Ramos (cell line): ENCODE measurements around the gene LPIN1.

Source experiments
- in situ Hi-C: fragments of 300-500 bp; cut with MboI; formaldehyde crosslinking; loops from one replicate; pipeline ENCODE4 v1.14.3; 2022; ENCODE audit warnings: low sequenced_read_pairs; ENCODE audit not compliant: unreplicated experiment

The LPIN1 gene

DNA sequence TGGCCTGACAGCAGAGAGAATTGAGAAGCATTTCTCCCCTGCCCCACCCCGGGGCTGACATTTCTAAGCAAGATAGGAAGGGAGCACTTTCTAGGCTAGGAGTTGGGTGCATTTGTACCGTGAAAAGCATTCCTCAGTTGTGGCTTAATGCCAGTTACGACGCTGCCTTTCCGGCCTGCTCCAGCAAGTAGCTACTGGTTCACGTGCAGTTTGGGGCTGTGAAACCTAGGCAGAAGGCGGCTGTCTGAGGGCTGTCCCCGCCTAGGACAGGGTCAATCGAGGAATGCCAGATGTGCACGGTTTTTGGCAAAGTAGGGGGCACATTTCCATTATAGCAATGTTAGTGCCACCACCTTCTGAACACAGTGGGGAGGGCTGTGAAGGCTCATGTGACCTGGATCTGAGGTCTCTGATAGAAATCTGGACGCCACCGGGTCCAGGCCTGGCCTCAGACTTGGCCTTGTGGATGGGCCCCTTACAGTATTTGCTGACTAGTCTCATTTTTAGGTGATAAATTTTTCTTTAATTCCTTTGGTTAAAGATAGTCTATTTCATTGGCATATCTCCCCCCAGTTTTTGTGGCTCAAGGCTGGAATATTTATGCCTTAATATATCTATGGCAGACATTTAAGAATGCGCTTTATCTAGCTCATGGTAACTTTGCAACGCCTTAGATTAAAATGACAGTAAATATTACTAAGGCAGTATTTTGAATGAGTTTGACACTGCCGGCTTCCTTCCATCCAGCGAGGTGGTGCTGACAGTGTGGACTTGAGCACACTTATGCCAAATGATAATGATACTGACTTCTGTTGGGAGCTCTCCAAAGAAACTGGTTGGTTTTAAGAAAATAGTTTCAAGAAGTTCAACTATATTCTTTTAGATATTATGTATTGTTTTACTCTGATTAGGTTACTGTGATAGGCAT lies 78.7 kb downstream of the LPIN1 start:
- in situ Hi-C loops = loop anchor here (25.0 kb wide), 1 partner anchor 212 kb away; no protein-coding TSS in a partner anchor

DNA sequence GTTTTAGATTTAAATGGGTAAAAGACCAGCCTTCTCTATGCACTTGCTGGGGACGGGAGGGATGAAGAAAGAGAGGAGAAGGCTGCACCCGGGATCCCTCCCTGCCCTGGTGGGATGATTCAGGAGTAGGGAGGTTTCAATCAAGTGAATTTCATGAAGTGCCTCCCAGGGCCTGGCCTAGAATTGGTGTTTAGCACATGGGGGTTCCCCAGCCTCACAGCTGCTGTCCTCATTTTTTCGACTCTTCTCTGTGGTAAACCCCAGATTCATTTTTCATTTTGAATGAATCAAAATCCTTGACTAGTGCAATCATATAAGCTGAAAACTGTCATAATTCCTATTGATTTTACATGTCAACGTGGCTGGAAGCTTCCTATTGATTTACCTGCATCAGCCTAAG lies 81.1 kb downstream of the LPIN1 start:
- in situ Hi-C loops = loop anchor here (25.0 kb wide), 1 partner anchor 210 kb away; no protein-coding TSS in a partner anchor

DNA sequence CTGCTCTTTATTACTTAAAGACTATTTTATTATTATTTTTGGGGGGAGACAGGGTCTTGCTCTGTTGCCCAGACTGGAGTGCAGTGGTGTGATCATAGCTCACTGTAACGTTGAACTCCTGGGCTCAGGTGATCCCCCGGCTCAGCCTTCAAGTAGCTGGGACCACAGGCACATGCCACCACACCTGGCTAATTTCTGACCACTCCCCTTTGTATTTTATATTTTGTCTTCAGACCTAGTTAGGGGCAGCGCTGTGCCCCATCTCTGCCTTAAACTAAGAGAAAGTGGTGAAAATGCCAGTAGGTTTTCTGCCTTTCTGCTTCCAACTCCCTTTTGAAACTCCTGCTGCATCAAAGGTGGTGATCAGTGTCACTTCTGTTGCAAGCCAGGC lies 82.5 kb downstream of the LPIN1 start:
- in situ Hi-C loops = loop anchor here (25.0 kb wide), 1 partner anchor 208 kb away; no protein-coding TSS in a partner anchor

DNA sequence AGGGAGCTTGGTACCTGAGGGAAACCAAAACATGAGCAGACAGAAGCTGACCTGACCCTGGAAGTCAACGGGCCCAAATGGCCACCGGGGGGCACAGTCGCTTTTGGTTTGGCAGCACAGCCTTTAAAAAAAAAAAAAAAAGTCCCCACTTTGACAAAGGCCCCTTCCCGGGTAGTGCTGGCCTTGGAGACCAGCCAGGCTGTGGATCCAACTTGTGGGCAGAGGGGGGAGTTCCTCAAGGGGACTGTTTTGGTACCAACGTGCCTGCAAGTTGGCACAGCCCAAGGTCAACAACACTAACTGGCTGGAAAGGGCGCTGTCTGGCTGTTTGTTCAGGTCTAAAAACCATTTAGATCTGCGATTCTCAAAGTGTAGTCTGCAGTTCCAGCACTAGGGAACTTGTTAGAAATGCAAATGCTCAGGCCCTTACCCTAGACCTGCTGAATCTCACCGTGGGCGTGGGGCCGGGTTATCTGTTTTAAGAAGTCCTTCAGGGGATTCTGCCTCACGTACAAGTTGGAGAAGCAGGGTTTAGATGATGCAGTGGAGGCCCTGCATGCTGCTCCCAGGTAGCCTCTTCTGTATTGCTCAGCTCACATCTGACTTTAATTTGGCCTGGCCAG lies 83.0 kb downstream of the LPIN1 start:
- in situ Hi-C loops = loop anchor here (25.0 kb wide), 1 partner anchor 208 kb away; no protein-coding TSS in a partner anchor

DNA sequence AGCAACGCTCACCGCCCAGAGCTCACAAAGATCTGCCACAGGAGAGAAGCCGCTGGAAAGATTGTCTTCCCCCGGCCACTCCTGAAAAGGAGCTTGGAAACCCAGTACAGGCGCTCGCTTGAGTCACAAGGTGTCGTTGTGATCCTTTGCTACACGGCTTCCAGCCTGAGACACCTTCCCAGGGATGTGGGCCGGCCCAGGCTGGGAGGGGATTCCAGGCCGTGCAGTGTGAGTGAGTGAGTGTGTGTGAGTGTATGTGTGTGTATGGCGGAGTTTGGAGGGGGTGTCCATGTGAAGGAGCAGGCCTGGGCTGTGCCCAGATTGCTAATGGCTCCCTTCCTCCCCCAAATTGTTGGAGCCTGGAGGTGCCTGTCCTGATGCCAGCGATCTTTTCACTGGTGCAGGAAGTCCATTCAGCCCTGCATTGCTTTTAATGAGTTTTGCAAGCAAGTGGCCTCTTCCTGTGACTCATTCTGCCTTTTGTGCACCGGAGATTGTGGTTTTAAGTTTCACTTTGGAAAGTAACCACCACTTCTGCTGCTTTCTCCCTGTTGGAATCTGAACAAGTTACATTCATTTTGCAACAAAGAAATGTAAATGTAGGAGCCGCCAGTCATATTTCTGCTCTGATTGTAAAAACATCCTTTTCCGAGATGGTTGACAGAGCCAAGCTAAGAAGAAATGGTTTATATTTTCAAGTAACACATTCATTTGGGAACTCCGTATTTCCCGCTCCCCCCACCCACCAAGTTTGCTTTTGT lies 83.7 kb downstream of the LPIN1 start:
- in situ Hi-C loops = loop anchor here (5.0 to 25.0 kb wide), 3 partner anchors 207 to 1177 kb away; partner anchors contain the start of gene TRIB2

DNA sequence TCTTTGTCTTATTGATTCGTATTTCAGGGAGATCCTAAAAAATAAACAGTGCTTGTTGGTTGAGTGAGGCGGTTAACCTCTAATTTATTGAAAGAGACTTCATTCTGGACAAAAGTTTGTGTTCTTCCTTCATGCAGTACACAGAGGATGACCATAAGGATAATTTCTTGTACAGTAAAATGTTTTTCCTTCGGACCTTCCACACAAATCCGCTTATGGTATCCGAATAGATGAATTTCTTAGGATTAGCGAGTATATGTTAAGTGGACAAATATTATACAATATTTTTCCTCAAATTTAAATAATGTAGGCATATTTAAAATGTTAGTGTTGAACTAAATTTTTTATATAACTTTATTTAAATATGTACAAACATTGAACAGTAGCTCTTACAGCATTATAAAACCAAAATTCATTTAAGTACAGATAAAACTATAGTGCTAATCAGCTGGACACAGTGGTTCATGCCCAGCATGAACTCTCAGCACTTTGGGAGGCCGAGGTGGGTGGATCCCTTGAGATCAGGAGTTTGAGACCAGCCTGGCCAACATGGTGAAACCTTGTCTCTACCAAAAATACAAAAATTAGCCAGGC lies 84.4 kb downstream of the LPIN1 start:
- in situ Hi-C loops = loop anchor here (5.0 to 25.0 kb wide), 3 partner anchors 206 to 1176 kb away; partner anchors contain the start of gene TRIB2

DNA sequence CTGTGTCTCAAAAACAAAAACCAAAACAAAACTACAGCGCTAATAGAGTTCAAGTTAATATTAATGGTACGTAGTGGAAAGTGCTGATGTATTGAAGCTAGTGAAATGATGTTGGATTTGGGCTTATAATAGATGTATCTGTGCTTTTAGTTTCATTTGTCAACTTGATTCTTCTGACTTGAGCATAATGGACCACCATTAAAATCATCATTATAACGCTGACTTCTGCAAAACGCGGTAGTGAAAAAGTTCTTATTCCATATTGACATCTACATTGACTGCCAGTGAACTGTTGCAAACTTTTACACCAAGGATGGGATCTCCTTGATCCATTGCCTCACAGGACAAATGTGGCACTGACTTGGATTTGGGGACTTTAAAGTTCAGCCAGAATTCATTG lies 85.0 kb downstream of the LPIN1 start:
- in situ Hi-C loops = loop anchor here (5.0 to 25.0 kb wide), 3 partner anchors 206 to 1176 kb away; partner anchors contain the start of gene TRIB2

DNA sequence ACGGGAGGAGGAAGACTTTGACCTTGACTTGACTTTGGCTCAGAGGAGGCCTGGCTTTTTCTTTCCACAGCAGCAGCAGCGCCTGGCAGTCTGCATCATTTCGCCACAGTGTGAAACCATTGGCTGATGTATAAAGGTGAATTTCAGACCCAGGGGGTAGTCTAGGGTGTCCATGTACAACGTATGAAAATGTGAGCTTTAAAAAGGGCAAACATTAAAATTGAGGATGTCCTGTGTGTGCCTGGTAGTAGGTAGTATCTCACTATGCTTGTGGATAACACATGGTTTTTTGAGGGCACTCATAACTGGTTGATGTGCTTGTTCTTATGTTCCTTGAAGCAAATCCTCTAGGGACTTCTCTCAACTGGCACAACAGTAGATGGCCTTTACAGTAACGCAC lies 86.1 kb downstream of the LPIN1 start:
- in situ Hi-C loops = loop anchor here (5.0 to 25.0 kb wide), 3 partner anchors 205 to 1175 kb away; partner anchors contain the start of gene TRIB2

DNA sequence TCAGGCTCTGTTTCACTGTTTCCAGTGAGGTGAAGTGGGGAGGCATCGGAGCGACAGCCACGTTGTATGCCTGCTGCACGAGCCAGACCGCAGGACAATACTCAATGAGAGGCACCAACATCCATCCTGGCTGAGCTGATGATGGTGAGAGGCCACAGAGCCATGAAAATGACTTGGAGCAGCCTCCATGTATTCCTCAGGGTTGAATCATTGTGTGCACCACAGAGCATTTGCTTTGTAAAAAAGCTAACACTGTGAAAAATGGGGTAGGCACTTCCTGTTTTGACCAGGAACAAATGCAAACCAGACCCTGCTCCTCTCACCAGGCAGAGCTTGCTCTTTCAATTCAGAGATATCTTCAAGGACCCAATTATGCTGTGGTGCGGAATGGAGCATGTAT lies 87.2 kb downstream of the LPIN1 start:
- in situ Hi-C loops = loop anchor here (5.0 to 25.0 kb wide), 3 partner anchors 204 to 1174 kb away; partner anchors contain the start of gene TRIB2

DNA sequence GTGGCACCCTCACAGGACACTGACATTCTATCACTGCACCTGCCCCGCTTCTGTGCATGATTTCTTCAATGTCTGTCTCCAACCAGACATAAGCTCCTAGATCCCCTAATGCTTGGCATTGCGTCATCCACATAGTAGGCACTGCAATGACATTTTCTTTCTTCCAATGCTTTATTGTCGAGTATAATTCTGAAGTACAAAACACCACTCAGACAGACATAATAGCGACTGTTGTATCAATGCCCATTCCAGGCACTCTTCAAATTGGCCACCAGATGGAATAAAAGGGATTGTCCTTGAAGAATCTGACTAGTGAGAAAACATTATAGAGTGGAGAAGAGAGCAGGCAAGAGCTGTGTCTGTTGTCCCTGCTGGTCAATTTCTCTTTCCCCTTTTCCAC lies 89.0 kb downstream of the LPIN1 start:
- in situ Hi-C loops = loop anchor here (25.0 kb wide), 1 partner anchor 202 kb away; no protein-coding TSS in a partner anchor

DNA sequence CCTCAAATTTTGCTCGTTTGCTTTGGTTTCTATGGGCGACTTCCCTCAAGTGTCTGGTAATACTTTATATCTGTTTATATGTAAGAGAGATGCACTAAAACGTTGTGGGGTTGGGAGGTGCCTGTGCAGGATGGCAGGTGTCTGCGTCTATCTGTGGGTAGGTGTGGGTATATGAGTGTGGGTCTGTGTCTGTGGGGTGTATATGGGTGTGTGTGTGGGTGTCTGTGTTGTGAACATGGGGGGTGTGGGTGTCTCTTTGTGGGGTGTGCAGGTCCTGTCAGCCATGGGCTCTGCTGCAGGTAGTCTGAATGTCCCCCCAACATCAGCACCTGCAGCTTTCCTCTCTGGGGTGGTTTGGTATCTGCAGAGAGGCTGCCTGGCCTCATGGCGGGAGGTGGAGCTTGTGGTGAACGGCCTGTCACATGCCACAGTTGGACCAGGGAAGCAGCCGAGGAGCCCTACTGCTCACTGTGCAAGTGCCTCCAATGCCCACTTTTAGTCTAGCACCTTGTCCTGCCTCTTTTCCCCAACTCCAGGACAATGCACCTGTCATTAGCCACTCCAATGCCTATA lies 90.3 kb downstream of the LPIN1 start:
- in situ Hi-C loops = loop anchor here (25.0 kb wide), 1 partner anchor 201 kb away; no protein-coding TSS in a partner anchor

DNA sequence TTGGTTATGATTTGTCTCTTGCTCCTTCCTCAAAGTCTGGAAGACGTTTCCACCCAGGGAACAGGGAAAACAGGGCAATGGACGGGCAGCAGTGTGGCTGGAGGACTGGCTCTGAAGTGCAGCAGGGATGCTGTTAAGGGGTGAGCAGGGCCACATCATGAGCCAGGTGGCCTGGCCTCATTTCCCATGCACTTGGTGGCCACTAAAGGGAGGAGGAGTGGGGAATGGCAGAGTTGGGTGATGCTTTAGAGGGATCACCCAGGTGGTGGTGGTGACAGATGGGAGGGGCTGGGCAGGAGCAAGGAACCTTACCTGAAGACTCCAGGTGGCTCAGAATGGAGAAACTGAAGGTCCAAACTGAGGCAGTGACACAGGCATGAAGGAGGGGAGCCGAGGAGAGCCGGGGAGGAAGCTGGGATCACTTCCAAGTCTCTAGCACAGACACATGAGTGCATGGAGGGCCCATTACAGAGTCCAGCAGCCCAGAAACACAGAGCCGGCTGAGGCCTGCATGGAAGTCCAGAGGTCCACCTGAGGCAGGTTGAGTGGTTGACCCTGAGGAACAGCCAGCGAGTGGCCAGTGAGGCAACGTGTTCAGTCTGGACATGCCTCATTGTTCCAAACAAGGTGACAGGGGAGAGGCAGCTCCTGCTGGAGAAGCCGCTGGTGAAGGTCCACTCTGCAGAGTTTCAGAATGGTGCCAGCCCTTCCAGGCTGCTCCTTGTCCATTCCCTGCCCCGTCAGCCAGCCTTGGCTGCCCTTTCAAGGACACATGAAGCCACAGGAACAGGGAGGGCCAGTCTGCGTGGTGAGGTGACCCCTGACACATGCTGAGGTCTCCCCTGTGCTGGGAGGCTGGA lies 91.7 kb downstream of the LPIN1 start:
- in situ Hi-C loops = loop anchor here (25.0 kb wide), 1 partner anchor 199 kb away; no protein-coding TSS in a partner anchor

DNA sequence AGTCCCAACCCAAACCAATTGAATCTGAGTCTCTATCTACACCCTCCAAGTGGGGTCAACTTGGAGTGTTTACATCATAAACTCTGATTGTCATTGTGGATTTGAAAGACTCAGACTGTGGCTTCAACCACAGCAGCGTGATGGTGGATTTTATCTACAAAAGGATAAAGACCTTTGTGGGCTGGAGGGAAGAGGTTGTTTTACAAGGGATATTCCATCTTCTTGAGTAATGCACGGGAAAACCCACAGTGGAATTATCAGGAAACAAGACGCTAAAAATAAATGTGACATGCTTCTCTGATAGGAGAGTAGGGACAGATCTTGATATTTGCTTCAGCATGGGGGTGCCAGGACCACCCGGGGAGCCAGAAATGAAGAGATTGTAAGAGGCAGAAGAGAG lies 93.5 kb downstream of the LPIN1 start:
- in situ Hi-C loops = loop anchor here (25.0 kb wide), 1 partner anchor 197 kb away; no protein-coding TSS in a partner anchor

DNA sequence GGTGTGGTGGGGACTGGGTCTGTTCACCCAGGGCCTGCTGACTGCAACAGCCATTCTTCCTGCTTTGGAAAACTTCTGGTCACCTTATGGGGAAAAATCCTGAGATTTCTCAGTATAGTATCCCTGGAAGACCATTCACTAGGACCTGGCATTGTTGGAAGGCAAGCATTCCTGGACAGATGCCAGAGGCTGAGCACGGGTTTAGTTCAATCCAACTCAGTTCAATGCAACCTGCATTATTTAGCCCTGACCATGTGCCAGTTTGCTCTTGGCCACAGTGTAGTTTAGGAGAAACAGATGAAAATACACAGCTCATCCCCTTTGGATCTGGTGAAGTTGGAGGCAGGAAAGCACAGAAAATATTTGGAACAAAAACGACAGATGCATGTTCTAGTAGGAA lies 95.9 kb downstream of the LPIN1 start:
- in situ Hi-C loops = loop anchor here (25.0 kb wide), 1 partner anchor 195 kb away; no protein-coding TSS in a partner anchor

DNA sequence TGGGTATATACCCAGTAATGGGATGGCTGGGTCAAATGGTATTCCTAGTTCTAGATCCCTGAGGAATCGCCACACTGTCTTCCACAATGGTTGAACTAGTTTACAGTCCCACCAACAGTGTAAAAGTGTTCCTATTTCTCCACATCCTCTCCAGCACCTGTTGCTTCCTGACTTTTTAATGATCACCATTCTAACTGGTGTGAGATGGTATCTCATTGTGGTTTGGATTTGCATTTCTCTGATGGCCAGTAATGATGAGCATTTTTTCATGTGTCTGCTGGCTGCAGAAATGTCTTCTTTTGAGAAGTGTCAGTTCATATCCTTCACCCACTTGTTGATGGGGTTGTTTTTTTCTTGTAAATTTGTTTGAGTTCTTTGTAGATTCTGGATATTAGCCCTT lies 98.4 kb downstream of the LPIN1 start:
- in situ Hi-C loops = loop anchor here (25.0 kb wide), 1 partner anchor 193 kb away; no protein-coding TSS in a partner anchor

DNA sequence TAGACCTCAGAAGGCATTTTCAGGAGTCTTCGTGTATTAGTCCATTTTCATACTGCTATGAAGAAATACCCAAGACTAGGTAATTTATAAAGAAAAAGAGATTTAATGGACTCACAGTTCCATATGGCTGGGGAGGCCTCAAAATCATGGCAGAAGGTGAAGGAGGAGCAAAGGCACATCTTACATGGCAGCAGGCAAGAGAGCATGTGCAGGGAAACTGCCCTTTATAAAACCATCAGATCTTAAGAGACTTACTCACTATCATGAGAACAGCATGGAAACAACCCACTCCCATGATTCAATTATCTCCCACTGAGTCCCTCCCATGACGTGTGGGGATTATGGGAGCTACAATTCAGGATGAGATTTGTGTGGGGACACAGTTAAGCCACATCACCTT lies 101.5 kb downstream of the LPIN1 start:
- in situ Hi-C loops = loop anchor here (25.0 kb wide), 1 partner anchor 189 kb away; no protein-coding TSS in a partner anchor

DNA sequence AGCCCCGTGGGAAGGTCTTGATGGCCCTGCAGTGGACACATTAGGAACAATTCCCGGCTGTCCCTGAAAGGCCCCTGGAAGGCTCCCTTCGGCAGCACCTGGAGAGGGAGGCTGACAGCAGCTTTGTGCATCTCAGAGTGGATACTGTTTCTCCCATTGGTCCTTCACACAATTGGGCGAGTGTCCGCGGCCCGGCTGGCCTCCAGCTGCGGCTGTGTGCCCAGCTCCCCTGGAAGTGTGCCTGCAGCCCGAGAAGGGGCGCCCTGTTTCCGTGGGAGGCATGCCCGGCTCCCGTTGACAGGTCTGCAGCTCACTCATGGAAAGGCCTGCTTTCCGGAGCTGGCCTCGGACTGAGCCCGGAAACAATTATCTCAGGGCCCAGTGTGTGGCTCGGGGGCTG lies 103.7 kb downstream of the LPIN1 start:
- in situ Hi-C loops = no loop called here
